Neural progenitor cell (in vitro differentiated cells): Measurements from ENCODE around the gene ZFYVE19.

Experiments
- EZH2 ChIP-seq: fragments of 200-600 bp; sonication (generic); IDR thresholded peaks from 2 replicates; pipeline ENCODE4 v1.6.1; 2017; ENCODE audit warnings: antibody characterized with exemption, mild to moderate bottlenecking, moderate library complexity
- EZH2phosphoT487 ChIP-seq: fragments of 200-600 bp; sonication (generic); IDR thresholded peaks from 2 replicates; pipeline ENCODE4 v1.6.1; 2017; ENCODE audit warnings: antibody characterized with exemption
- TF ChIP-seq, protein P1 (sequence below): fragments of 200-600 bp; sonication (generic); IDR thresholded peaks from 2 replicates; pipeline ENCODE4 v1.5.1; 2017; ENCODE audit warnings: antibody characterized with exemption, mild to moderate bottlenecking

DNA sequence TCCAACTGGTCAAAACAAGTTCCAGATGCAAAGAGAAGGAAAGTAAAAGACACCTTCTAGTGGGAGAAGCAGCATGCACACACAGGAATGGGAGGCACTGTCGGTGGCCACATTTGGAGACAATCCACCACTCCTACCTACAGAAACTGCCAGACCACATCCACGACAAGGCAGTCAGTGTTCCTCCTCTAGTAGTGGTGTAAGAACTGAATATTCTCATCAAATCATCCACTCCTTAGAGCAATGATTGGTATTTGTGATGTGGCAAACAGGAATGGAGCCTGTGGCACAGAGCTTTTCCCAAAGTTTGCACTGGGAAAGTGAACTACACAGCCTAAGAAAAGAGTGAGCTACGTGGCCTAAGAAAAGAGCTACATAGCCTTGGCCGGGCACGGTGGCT is 31.9 kb downstream of the ZFYVE19 start:
- no peak for TF ChIP-seq EZH2
- TF ChIP-seq, protein P1, sequence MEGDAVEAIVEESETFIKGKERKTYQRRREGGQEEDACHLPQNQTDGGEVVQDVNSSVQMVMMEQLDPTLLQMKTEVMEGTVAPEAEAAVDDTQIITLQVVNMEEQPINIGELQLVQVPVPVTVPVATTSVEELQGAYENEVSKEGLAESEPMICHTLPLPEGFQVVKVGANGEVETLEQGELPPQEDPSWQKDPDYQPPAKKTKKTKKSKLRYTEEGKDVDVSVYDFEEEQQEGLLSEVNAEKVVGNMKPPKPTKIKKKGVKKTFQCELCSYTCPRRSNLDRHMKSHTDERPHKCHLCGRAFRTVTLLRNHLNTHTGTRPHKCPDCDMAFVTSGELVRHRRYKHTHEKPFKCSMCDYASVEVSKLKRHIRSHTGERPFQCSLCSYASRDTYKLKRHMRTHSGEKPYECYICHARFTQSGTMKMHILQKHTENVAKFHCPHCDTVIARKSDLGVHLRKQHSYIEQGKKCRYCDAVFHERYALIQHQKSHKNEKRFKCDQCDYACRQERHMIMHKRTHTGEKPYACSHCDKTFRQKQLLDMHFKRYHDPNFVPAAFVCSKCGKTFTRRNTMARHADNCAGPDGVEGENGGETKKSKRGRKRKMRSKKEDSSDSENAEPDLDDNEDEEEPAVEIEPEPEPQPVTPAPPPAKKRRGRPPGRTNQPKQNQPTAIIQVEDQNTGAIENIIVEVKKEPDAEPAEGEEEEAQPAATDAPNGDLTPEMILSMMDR = no peak
- TF ChIP-seq EZH2phosphoT487 = no peak
